ENCODE measurements around the gene CMTM1.

GRCh38 chr16:66616592-66616991 lies 50.4 kb downstream of the CMTM1 start:
- no peak for TF ChIP-seq CTCF (IDR thresholded peaks at IDR 0.05)
- no peak for TF ChIP-seq POLR2A (IDR thresholded peaks at IDR 0.05)
